ENCODE data around the gene MTRF1L.
"Not testable (repeated sequence)": the region's sequence is repeated elsewhere in the genome, so short reads cannot be mapped to it uniquely, and the experiment has no call there.

DNA sequence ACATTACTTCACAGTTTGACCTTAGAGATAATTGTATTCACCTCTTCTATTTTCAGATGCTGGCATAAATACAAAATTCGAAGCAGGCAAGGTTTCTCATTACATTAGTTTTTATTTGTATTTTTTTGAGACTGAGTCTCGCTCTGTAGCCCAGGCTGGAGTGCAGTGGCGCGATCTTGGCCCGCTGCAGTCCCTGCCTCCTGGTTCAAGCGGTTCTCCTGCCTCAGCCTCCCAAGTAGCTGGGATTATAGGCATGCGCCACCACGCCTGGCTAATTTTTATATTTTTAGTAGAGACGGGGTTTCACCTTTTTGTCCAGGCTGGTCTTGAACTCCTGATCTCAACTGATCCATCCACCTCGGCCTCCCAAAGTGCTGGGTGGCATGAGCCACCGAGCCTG lies 17.2 kb downstream of the MTRF1L start:
- TF ChIP-seq EZH2 (IDR thresholded peaks at IDR 0.05; ENCODE audit: low read depth) = not testable (repeated sequence)
- TF ChIP-seq, protein P1, sequence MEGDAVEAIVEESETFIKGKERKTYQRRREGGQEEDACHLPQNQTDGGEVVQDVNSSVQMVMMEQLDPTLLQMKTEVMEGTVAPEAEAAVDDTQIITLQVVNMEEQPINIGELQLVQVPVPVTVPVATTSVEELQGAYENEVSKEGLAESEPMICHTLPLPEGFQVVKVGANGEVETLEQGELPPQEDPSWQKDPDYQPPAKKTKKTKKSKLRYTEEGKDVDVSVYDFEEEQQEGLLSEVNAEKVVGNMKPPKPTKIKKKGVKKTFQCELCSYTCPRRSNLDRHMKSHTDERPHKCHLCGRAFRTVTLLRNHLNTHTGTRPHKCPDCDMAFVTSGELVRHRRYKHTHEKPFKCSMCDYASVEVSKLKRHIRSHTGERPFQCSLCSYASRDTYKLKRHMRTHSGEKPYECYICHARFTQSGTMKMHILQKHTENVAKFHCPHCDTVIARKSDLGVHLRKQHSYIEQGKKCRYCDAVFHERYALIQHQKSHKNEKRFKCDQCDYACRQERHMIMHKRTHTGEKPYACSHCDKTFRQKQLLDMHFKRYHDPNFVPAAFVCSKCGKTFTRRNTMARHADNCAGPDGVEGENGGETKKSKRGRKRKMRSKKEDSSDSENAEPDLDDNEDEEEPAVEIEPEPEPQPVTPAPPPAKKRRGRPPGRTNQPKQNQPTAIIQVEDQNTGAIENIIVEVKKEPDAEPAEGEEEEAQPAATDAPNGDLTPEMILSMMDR (conservative IDR thresholded peaks at IDR 0.05) = not testable (repeated sequence)
